HG02981 (cell line): ENCODE results near the gene NUDT13.

Experiments
- ATAC-seq: cut with Tn5 transposase; IDR thresholded peaks from one replicate; pipeline ENCODE4 v1.9.1; 2021; ENCODE audit warnings: mild to moderate bottlenecking, moderate library complexity; ENCODE audit not compliant: unreplicated experiment

Gene NUDT13

DNA sequence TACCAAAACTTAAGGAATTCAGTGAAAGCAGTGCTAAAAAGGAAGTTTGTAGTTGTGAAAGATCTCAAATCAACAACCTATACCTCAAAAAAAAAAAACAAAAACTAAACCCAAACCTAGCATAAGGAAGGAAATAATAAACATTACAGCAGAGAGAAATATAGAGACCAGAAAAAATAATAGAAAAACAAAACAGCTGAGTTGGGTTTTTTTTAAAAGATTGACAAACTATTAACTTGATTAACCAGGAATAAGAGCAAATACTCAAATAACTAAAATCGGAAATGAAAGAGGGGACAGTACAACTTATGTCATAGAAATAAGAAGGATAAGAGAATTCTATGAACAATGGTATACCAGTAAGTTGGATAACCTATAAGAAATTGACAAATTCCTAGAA, 50.8 kb downstream of the NUDT13 start:
- ATAC-seq, result no peak

- ATAC-seq, result no peak
Observed at GRCh38 chr10:73161662-73162061, 51.4 kb downstream of the NUDT13 start.

GRCh38 chr10:73163096-73163495, 52.8 kb downstream of the NUDT13 start:
- no peak for ATAC-seq

GRCh38 chr10:73166972-73167371, 56.7 kb downstream of the NUDT13 start:
- no peak for ATAC-seq

DNA sequence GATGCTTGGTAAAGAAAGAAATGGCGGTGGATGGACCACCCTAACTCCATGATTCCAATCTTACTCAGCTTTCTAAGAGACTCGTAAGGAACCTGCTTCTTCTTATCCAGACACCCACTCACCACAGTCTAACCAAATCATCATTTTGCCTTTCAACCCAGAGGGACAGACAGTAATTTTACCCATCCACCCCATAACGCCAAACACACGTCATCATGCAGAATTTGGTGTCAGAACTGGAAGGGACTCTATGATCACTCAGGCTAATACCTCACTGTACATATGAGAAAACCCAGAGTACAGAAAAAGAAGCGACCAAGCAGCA, 57.2 kb downstream of the NUDT13 start:
- no peak for ATAC-seq

DNA sequence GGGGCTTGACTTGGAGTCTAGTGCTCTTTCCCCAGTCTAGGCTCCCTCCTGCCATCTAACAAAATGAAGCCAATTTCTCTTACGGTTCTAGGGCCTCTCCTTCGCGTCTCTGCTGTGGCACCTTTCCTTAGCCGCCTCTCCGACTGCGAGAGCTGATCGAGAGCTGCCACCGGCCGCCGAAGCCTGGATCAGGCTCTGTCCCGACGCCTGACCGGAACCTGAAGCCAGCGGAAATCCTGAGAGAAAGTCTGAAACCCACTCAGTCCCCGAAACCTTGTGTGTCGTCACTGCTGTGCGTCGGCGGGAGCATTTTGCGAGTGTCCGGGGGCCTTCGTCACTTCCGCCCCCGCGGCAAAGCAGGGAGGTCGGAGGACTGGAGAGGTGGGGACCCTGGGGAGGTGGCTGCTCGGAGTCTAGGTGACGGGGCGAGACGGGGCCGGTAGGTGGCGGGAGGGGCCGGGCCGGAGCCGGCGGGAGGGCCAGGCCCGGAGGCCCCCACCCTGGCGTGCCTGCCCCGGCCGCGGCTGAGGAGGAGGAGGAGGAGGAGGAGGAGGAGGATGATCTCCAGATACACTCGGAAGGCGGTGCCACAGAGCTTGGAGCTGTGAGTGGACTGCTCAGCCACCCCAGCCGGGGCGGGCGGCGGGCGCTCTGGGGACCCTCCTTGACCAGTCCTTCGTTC, 57.7 kb downstream of the NUDT13 start, which contains the start of the genes ECD and FAM149B1:
Gene ECD, minus strand, starts transcription at position 226 of the 682 bp plus-strand sequence. CDS start 4,071 bp downstream, outside the sequence.
Gene FAM149B1, plus strand, starts transcription at position 337 of the 682 bp plus-strand sequence. Its CDS starts 221 bp downstream, at position 558.
- peak; percentile 90 for ATAC-seq

DNA sequence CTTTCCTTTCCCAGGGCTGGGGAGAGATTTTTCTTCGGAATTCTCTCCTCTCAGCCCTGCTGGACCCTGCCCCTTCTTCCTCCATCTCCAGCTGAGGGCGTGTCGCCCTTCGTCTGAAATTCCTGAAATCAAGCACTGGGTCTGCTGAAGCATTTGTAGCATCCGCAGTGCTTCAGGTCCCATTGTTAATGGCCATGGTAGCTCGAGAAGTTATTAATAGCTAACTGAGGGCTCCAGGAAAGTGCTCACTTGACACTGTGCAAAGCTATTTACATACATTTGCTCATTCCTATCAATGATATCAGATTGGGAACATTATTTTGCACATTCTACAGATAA, 58.2 kb downstream of the NUDT13 start:
- ATAC-seq, result peak; percentile 7

DNA sequence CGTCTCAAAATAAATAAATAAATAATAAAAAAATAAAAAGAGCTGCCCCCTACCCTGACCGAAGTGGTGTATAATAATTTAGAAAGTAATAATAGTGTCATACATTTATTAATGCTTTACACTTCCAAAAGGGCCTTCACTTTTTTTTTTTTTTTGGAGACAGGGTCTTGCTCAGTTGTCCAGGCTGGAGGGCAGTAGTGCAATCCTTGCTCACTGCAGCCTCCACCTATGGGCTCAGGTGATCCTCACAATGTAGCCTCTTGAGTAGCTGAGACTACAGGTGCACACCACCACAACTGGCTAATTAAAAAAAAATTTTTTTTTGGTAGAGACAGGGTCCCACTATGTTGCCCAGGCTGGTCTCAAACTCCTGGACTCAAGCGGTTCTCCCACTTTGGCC, 59.1 kb downstream of the NUDT13 start:
- no peak for ATAC-seq

- ATAC-seq, result no peak
Observed at GRCh38 chr10:73172867-73173266, 62.6 kb downstream of the NUDT13 start.

DNA sequence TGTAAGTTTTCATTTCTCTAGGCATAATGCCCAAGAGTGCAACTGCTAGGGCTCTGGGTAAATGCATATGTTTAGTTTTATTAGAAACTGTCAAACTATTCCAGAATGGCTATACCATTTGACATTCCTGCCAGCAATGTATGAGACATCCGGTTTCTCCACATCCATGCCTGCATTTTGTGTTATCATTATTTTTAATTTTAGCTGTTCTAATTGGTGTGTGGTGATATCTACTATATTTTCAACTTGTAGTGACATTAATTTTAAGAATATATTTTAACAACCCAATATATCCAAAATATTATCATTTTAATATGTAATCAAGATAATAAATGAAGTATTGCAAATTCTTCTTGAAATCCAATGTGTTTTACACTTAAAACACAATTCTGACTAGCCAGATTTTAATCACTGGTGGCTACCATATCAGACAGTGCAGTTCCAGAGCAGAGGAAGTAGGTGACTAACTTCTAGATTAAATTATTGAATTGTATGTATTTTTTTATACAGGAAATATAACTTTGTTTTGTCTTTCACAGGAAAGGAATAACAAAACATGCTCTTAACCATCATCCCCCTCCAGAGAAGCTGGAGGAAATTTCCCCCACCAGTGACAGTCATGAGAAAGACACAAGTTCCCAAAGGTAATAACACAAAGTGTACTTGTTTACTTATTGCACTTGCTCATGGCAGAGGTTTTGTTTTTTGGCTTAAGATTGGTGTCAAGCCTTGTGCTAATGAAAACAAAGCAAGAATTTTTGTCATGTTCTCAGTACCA, 64.1 kb downstream of the NUDT13 start:
- ATAC-seq, result no peak
